ENCODE data around the gene ZNF735. TPM values are rescaled to one million over a fixed set of nuclear protein-coding genes. Genes with fewer than 3 reads are reported as not detected.
"Not testable (repeated sequence)": the region's sequence is repeated elsewhere in the genome, so short reads cannot be mapped to it uniquely, and the experiment has no call there.

ZNF735 gene
- not detected for total RNA-seq

DNA sequence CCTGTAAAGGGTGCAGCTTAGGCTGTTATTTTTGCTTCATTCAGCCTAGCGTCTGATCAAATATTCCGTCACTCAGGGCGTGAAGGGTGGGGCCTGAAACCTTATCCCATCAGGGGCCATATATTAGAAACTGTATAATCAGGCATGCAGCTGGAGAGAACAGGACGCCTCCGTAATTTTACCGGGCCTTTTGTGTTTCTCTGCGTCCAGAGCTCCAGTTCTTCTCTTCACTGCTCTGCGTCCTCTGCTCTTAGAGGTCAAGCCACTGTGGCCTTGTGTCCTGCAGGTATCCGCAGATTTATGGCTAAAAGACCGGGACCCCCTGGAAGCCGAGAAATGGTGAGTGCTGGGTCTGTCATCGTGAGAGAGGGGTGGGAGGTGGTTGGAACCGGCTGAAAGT lies at the start of gene ZNF735:
Gene ZNF735 (plus strand): TSS at position 301 of the 400 bp plus-strand sequence. CDS start 0 bp downstream, at position 301.
- no peak for DNase-seq

DNA sequence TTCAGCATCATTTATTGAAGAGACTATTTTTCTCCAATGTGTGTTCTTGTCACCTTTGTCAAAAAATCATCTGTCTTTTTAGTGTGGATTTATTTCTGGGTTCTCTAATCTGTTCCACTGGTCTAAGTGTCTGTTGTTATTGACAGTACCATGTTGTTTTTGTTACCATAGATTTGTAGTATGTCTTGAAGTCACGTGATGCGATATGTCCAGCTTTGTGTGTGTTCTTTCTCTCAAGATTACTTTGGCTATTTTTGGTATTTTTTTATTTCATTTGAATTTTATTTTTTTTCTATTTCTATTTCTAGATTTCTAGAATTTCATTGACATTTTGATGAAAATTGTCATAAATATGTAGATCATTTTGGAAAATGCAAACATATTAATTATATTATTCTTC lies 36.0 kb upstream of the ZNF735 start:
- not testable (repeated sequence) for DNase-seq

DNA sequence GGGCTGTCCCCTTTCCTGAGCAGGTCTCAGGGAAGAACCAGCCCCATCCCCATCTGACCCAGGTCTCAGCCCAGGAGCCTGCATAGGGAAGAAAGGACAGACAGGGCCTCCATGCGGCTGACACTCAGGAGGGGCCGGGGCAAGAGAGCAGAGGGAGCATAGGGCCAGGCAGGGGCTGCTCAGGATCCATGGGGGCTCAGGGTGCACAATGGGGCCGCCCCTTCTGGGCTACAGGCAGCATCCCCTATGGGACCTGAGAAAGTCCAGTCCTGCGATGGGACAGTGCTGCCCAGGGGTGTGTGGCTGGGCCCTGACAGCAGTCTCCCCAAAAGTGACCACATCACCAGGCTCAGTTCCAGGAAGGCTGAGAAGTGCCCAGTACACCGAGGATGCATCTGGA lies 32.7 kb upstream of the ZNF735 start:
- DNase-seq, result no peak

DNA sequence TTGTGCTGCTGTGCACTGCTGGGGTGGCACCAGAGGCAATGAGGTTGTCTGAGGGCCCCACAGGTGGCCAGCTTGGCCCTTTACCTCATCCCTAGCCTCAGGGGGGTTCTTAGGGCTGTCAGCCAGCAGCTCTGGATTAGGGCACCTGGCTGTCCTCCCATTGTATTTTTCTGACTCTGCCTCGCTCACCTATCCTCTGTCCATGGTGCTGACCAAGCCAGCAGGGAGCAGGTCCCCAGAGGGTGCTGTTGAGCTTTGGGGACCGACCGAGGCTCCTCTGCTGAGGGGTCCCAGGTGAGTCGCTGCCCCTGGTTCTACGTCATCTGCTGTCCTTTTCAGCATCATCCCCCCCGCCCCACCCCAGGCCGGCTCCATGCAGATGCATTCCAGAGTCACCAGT lies 32.1 kb upstream of the ZNF735 start:
- no peak for DNase-seq

DNA sequence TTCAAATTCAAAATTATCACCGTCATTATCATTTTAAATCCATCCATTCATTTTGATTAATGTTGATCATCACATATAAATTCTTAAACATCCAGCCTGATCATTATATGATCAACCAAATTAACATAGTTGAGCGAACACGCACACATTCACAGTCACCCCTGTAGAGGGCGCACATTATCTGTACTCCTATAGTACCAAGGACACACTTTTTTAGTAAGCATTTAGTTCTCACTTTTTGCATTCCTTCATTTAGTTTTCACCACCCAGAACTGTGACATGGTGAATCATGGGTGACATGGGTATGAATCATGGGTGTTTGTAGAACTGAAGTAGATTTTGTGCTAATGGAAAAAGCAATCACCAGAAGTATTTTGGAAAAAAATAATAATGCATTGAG lies 26.0 kb upstream of the ZNF735 start:
- DNase-seq, result no peak

DNA sequence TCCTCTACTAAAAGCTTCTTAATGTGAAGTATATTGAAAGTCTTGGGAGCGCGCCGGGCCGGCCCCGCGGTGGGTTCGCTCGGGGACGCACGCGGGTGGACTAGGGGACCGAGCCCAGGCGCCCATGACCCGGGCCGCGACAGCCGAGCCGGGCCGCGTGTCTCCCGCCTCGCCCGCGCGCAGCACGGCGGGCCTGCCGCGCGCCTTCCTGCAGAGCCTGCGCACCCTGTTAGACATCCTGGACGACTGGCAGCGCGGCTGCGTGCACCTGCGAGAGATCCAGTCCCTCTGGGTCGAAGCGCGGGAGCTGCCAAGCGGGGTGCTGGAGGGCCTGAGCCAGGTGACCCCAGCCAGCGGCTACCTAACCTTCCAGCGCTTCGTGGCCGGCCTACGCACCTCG lies 25.4 kb upstream of the ZNF735 start:
- DNase-seq, result no peak

DNA sequence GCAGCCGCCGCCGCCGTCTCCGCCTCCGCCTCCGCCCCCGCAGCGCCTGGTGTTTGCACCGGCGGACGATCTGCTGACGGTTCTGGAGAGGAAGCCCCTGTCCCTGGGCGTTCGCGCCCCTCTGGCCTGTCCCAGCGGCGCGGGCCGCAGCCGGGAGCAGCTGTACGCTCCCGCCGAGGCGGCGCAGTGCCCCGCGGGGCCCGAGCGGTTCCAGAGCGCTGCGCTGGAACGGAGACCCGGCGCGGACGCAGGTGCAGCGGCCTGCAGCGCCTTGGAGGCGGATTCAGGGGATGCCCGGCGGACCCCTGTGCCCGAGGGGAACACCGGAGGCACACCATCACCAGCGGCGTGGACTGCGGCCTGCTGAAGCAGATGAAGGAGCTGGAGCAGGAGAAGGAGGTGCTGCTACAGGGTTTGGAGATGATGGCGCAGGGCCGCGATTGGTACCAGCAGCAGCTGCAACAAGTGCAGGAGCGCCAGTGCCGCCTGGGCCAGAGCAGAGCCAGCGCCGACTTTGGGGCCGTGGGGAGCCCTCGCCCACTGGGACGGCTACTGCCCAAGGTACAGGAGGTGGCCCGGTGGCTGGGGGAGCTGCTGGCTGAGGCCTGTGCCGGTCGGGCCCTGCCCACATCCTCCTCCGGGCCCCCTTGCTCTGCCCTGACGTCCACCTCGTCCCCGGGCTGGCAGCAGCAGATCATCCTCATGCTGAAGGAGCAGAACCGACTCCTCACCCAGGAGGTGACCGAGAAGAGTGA lies 24.8 kb upstream of the ZNF735 start:
- DNase-seq, result no peak

DNA sequence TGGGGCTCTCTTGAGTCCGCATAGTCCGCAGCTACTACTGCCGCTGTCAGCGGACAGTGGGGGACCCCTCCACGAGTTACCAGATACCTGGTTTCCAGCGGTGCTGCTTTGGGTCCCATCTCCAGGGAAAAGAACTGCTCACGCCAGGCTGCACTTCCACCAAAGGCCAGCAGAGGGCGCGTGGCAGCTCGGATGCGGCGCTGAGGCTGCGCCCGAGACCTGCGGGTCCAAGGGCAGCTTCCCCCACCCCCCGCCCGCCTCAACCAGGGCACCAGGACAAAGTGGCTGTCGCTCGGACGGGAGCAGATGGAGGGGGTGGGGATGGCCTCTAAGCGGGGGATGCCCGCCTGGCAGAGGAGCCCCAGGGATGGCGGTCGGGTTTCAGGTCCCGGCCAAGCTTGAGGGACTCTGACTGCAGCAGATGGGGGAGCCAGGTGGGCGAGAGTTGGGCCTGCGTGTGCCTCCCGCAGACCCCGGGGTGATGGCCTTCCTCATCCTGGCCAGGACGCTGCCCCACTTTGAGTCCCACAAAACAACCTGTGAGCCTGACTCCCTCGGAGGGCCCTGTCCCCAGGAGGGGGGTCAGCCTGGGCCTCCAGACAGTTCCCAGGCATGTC lies 23.8 kb upstream of the ZNF735 start:
- no peak for DNase-seq

DNA sequence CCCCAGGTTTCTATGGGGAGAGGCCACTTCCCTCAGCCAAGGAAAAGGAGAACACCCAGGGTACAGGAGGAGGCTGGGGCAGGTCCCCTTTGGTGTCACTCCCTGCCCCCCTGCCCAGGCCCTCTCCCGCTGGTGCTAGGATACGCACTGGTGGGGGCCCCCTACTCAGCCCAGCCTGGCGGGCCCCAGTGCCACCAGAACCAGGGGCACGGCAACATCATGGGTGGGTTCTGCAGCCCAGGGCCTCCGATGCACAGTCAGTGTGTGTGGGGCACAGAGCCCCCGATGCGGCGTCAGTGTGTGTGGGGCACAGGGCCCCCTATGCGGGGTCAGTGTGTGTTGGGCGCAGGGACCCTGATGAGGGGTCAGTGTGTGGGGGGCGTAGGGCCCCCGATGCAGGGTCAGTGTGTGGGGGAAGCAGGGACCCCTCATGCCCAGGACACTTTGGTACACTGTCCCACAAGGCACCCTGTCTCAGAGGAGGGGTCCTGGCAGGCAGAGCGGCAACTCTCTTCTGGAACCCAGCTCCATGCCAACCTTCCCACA lies 23.1 kb upstream of the ZNF735 start:
- DNase-seq, result no peak

DNA sequence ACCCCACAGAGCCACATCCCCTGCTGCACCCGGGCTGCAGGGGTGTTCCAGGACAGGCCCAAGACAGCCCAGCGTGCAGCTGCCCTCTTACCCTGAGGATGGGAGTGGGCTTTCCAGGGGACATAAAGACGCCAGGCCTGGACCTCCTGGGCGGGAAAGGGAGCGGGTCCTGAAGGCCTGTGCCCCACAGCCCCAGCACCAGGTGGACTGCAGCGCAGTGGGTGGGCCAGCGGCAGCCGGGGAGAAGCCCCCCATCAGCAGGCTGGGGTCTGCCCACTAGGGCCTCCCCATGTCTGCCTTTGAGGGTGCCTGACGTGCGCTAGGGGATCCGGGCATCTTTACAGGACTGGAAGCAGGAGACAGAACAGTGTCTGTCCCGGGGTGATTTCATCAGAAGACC lies 22.6 kb upstream of the ZNF735 start:
- DNase-seq, result no peak

DNA sequence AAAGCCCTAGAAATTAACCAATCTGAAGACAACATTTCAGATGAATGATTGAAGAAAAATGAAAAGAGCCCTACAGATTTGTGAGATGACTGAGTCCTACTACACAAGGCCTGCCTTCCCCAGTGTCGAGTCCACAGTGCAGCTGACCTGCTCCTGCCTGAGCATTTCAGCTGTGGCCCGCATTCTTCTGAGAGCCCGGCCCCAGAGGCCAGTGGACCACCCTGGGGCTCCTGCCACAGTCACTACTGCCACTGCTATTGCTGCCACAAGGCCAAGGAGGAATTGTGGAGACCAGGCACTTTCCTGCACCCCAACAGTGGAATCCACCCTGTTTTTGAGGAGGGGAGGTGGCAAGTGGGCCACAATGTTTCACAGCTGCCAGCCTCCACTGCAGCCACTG lies 19.6 kb upstream of the ZNF735 start:
- DNase-seq, result no peak

DNA sequence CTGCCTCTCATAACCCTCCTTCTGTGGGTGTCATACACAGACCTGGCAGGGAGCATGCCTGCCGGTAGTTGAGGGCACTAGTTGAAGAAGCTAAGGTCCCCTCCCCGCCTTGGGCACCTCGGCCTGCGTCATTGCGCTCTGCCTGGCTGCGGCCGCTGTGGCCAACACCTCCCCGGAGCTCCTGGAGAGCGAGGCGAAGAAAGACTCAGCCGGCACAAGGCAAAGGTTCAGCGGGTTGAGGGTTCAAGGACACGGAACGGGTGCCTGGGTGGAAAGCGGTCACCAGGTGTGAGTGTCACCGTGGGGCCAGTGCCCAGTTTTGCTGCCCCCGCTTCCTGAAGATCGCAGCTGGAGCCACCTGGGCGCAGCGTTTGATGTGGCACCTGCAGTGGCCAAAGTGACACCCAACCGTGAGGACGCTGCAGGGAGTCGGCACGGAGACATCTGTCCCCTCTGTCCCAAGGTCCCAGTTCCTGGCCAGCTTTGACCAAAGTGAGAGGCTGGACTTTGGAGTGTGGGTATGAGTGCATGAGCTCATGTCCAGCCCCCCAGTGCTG lies 14.8 kb upstream of the ZNF735 start:
- DNase-seq, result no peak

DNA sequence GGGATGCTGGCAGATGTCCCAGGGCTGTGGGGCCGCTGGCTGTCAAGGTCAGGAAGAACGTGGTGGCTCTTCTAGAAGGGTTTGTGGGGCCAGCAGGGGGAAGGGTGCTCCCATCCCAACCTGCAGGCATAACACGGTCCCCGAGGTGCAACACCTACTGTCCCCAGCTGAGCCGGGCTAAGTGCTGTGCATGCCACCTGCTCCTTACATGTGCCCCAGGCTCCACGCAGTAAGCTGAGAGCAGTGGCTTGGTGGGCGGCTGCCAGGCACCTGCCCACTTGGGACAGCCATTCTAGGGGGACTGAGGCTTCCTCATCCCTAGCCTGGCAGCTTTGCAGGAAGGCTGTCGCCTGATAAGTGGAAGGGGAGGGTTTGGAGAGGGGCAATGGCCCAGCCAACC lies 14.2 kb upstream of the ZNF735 start:
- no peak for DNase-seq

DNA sequence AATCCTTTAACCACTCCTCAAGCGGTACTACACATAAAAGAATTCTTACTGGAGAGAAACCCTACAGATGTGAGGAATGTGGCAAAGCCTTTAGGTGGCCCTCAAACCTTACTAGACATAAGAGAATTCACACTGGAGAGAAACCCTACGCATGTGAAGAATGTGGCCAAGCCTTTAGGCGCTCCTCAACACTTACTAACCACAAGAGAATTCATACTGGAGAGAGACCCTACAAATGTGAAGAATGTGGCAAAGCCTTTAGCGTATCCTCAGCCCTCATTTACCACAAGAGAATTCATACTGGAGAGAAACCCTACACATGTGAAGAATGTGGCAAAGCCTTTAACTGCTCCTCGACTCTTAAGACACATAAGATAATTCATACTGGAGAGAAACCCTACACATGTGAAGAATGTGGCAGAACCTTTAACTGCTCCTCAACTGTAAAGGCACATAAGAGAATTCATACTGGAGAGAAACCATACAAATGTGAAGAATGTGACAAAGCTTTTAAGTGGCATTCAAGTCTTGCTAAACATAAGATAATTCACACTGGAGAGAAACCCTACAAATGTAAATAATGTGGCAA lies 12.8 kb downstream of the ZNF735 start:
- DNase-seq, result not testable (repeated sequence)

DNA sequence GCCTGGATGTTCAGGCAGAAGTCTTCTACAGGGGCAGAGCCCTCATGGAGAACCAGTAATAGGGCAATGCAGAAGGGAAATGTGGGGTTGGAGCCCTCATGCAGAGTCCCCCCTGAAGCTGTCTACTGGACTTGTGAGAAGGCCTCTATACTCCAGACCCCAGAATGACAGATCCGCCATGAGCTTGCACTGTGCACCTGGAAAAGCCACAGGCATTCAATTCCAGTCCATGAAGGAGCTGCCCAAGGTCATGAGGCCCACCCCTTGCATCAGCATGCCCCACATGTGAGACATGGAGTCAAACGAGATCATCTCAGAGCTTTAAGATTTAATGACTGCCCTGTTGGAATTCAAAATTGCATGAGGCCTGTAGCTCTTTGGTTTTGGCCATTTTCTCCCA lies 16.4 kb downstream of the ZNF735 start:
- DNase-seq, result no peak

DNA sequence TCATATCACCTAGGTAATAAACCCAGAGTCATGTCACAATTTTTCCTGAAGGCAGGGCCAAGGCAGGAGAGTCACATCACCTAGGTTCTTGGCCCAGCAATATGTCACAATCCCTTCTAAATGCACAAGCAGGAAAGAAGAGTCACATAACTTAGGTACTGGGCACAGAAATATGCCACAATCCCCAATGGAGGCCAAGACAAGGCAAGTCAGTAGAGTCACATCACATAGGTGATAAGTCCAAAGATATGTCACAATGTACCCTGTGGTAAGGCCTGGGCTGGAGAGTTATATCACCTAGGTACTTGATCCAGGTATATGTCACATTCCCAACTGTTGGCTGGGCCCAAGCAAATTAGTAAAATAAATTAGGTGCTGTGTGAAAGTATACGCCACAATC lies 21.2 kb downstream of the ZNF735 start, which contains the start of gene ZNF679:
Gene ZNF679 (plus strand): TSS at position 301 of the 400 bp plus-strand sequence. CDS start 20,644 bp downstream, outside the sequence.
- not testable (repeated sequence) for DNase-seq

DNA sequence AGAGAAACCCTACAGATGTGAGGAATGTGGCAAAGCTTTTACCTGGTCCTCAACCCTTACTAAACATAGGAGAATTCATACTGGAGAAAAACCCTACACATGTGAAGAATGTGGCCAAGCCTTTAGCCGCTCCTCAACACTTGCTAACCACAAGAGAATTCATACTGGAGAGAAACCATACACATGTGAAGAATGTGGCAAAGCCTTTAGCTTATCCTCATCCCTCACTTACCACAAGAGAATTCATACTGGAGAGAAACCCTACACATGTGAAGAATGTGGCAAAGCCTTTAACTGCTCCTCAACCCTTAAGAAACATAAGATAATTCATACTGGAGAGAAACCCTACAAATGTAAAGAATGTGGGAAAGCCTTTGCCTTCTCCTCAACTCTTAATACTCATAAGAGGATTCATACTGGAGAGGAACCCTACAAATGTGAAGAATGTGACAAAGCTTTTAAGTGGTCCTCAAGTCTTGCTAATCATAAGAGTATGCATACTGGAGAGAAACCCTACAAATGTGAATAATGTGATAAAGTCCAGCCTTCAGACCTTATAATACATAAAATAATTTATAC lies 59.4 kb downstream of the ZNF735 start:
- no peak for DNase-seq

Other genes starting within 250 kb of the ZNF735 start
- gene ZNF722, start 208.4 kb upstream of the ZNF735 start, total RNA-seq, result not detected
- 0.30 TPM for gene ZNF727, start 161.8 kb upstream of the ZNF735 start, total RNA-seq
- gene ZNF679, start 21.3 kb downstream of the ZNF735 start, total RNA-seq, result not detected
- 22.1 TPM for gene ZNF736, start 106.8 kb downstream of the ZNF735 start, total RNA-seq